ENCODE results near the gene NFU1. TPM values are rescaled to one million over a fixed set of nuclear protein-coding genes. Genes with fewer than 3 reads are reported as not detected.

The NFU1 gene
- total and polyA plus RNA-seq, 2 of the 13 experiments (the other 11 are each of a cell fraction or from before 2014, with no cell fraction given), result 39.1 to 84.0 TPM

DNA sequence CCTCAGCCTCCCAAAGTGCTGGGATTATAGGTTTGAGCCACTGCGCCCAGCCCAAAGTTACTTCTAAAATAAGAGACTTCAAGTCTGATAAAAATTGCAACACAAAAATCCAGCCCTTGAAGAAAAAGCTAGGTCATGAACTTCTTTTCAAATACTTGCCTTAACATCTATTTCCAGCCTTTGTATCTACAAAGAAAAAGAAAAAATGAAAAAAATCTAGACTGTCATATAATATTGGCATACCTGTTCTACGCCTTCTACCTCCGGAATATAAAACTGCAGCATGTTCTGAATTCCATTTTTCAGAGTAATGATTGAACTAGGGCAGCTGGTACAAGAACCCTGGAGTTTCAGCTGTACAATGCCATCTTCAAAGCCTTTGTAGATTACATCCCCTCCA, 37.1 kb downstream of the NFU1 start (continued):
- TF ChIP-seq ZNF780A (CRISPR knock-in tag; IDR thresholded peaks at IDR 0.05), result no peak
- no peak for TF ChIP-seq FOXC1 (CRISPR knock-in tag; IDR thresholded peaks at IDR 0.05; ENCODE audit: borderline replicate concordance)

DNA sequence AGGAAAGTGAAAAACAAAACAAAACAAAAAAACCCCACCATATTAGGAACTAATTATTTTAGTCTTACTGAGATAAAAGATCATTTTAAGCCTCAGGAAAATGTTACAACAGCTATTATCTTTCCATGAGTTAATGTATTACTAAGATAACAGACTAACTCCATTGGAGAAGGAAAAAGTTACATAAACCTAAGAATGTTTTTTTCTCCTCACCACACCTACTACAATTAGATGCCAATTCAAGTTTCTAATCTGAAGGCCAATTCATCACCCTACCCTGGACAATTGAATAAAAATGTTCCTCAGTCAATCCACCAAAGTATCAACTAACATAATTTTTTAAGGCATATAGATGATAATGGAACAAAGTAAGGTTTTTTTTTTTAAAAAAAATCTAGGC, 40.0 kb downstream of the NFU1 start:
- Histone ChIP-seq H3K4me1 (ENCODE audit: insufficient read depth, low read length) (peaks cover 14% of the 10 kb centered on the region), H3K27me3 (ENCODE audit: control insufficient read depth in 1 of 2, insufficient read depth in 2 of 2, low read length in 2 of 2) (no peaks in the 10 kb centered on the region), H3K4me3 (replicated peaks in 1 of 3; ENCODE audit: insufficient read depth in 1 of 3, low read depth in 2 of 3, low read length in 3 of 3) (no peak overlapping the region), H3K4me2 (ENCODE audit: low read depth, low read length) (no peak overlapping the region), H4K20me1 (ENCODE audit: insufficient read depth, low read length) (no peaks in the 10 kb centered on the region), H3K79me2 (ENCODE audit: insufficient read depth, low read length) (no peaks in the 10 kb centered on the region), H3K27ac (ENCODE audit: extremely low read length, insufficient read depth, low read length) (no peak overlapping the region), H2AFZ (ENCODE audit: low read length) (no peak overlapping the region), H3K9me3 (ENCODE audit: low read length) (no peaks in the 10 kb centered on the region), H3K9ac (ENCODE audit: insufficient read depth, low read depth, low read length) (no peak overlapping the region), H3K36me3 (replicated peaks in 1 of 2; ENCODE audit: control insufficient read depth in 1 of 2, insufficient read depth in 2 of 2, low read length in 2 of 2) (peaks cover 0 to 32% of the 10 kb centered on the region in 2 experiments; a peak in 4 of 5 replicates)
- FAIRE-seq (no peak), DNase-seq (ENCODE audit: low spot score) (peak; percentile 13), ATAC-seq (peak; percentile 44; the same call in 2 of the 3 replicates)
- no TSS peak for BruUV-seq (replicated peaks)
- ChIA-PET CTCF (ENCODE audit: low intra/inter-chr PET ratio, low total read pairs) (no interaction called here), POLR2A (interaction anchor here (0.8 to 2.5 kb wide), 2 partner anchors 9 to 40 kb away, joined by 3 to 19 read pairs; partner anchors contain the start of gene NFU1)
- intact Hi-C loops (cut with micrococcal nuclease; ENCODE audit: unreplicated experiment), result no loop called here
- in situ Hi-C loops (cut with HindIII; ENCODE audit: extremely low pct_ligation_motif_present, low pct_unique_long_range_greater_than_20kb), result no loop called here
- TF ChIP-seq SOX6 (IDR thresholded peaks at IDR 0.05) (no peak), SOX6 (CRISPR knock-in tag; IDR thresholded peaks at IDR 0.05) (peak; percentile 52; the same call in 1 of the 2 replicates), SOX5 (CRISPR knock-in tag; IDR thresholded peaks at IDR 0.05; ENCODE audit: borderline replicate concordance) (peak; percentile 77; the same call in 1 of the 2 replicates), HOMEZ (CRISPR knock-in tag; IDR thresholded peaks at IDR 0.05; ENCODE audit: low read depth) (0 out of 2 replicates have a peak, but pooled peaks have one; percentile 24), RBAK (CRISPR knock-in tag; IDR thresholded peaks at IDR 0.05) (no peak), ZNF362 (CRISPR knock-in tag; IDR thresholded peaks at IDR 0.05; ENCODE audit: borderline replicate concordance) (peak; percentile 81), REXO4 (CRISPR knock-in tag; IDR thresholded peaks at IDR 0.05; ENCODE audit: borderline replicate concordance) (no peak), RFX5 (IDR thresholded peaks at IDR 0.05; ENCODE audit: low read depth, low read length) (no peak), ZNF773 (CRISPR knock-in tag; IDR thresholded peaks at IDR 0.05; ENCODE audit: borderline replicate concordance) (no peak), ZSCAN9 (CRISPR knock-in tag; IDR thresholded peaks at IDR 0.05; ENCODE audit: borderline replicate concordance) (no peak), SOX13 (IDR thresholded peaks at IDR 0.05) (no peak), SOX13 (CRISPR knock-in tag; conservative IDR thresholded peaks at IDR 0.05 in 1 of 2, IDR thresholded peaks at IDR 0.05 in 1 of 2) (peak in 1 of 2 experiments; percentile 71; a peak in 2 of 4 replicates), ASH2L (IDR thresholded peaks at IDR 0.05; ENCODE audit: insufficient read length, low read depth, low read length) (no peak)
- TF ChIP-seq, protein P1, sequence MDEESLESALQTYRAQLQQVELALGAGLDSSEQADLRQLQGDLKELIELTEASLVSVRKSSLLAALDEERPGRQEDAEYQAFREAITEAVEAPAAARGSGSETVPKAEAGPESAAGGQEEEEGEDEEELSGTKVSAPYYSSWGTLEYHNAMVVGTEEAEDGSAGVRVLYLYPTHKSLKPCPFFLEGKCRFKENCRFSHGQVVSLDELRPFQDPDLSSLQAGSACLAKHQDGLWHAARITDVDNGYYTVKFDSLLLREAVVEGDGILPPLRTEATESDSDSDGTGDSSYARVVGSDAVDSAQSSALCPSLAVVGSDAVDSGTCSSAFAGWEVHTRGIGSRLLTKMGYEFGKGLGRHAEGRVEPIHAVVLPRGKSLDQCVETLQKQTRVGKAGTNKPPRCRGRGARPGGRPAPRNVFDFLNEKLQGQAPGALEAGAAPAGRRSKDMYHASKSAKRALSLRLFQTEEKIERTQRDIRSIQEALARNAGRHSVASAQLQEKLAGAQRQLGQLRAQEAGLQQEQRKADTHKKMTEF (CRISPR knock-in tag; IDR thresholded peaks at IDR 0.05), result 0 out of 2 replicates have a peak, but pooled peaks have one; percentile 26

All from HepG2 (cell line).